Embryonic facial prominence (tissue), 1 donor: ENCODE results near the gene NPAS3.

ENCODE experiments used
- DNase-seq: peaks from one replicate; pipeline ENCODE4 v3.0.0-alpha.2; 2016; ENCODE audit errors: extremely low spot score

Gene NPAS3

GRCh38 chr14:32938719-32939253, at the start of gene NPAS3:
TSS of gene NPAS3 (plus strand) at chr14:32938879.
- no peak for DNase-seq

GRCh38 chr14:32896979-32897697, 41.5 kb upstream of the NPAS3 start:
- no peak for DNase-seq

- no peak for DNase-seq
Observed at GRCh38 chr14:32897698-32898064, 41.0 kb upstream of the NPAS3 start.

GRCh38 chr14:32898876-32899275, 39.8 kb upstream of the NPAS3 start:
- DNase-seq, result no peak

GRCh38 chr14:32900547-32900946, 38.1 kb upstream of the NPAS3 start:
- DNase-seq, result no peak

DNA sequence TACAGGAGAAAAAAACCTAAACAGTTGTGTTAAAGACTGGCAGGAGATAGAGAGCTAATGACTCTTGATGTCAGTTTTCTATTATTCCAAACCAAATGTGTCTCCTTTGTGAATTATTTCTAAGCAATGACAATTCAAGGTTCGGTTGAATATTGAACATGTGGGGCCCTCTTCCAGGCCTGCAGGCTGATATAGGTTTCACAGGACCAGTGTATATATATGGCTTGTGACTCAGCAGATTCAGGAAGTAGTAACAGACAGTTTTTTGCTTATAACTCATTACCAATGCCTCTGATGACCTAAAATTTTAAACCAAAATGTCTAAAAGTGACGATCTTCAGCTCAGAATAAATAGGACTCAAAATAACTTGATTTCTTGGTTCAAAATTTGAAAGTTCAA, 33.7 kb upstream of the NPAS3 start:
- DNase-seq, result no peak

DNA sequence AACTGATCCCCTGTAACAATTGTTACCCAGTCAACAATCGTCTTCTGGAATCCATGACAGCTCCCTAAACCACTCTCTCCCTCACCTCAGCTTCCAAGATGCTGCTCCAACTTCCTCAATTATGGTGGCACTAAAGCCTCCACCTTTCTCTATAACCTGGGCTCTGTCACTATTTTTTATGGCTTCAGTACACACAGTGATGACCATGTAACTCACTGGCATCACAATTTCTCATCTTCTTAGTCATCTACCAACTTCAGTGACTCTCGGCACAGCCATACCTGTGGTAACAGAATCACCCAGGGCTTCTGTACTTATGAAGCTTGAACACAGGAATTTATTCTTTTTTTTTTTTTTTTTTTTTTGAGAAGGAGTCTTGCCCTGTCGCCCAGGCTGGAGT, 32.0 kb upstream of the NPAS3 start:
- DNase-seq, result no peak

DNA sequence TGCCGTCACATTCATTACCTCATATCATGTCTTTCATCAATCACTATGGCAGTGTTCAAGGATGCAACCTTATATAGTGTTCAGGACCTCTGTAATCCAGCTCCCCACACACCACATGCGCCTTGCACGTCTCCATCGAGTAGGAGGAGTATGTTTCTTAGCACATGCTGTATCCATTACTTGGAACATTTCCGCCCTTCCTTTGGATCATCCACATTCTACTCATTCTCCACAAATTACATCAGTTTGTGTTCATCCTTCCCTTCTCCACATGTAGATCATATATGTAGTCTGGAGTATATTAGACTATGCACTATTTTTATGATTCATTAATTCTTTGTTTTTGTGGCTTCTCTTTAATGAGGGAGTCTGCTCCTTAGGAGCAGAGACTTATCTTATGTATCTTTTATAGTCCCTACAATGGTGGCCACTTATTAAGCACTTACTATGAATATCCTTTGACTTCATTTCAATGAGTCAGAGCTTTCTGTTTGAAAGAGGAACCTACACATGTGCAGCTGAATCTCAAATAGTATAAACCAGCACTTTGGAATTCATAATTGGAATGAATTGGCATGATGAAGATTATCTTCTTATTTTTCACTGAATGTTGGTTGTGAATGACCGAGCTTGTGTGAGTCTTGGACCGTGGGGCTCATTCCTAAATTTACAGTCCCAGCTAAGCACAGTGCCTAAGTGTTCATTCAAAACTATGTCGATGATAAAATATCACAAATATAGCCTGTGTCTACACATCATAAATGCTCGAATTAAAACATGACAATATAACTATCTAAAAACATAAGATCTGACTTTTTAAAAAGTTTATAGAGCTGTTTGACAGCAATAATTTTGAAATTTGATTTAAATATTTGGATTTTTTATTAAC, 30.2 kb upstream of the NPAS3 start:
- DNase-seq, result no peak

- DNase-seq, result no peak
Observed at GRCh38 chr14:32913725-32914124, 25.0 kb upstream of the NPAS3 start.

DNA sequence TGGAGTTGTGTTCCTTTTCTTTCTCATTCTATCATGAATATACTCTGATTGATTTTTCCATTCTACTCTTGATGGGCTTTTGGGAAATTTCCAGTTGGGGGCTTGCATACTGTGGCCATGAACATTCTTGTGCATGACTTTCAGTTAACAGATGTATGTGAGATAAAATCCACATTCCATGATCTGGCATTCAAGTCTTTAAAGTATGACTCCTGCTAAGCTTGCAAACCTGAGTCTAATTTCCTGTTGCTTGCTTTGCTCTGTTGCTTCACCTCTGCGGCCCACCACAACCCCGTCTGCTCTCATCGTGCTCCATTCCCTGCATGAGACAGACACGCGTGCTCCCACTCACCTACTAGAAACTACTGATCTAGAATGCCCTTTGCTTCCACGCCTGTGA, 24.3 kb upstream of the NPAS3 start:
- no peak for DNase-seq

- DNase-seq, result no peak
Observed at GRCh38 chr14:32920696-32921276, 17.9 kb upstream of the NPAS3 start.

DNA sequence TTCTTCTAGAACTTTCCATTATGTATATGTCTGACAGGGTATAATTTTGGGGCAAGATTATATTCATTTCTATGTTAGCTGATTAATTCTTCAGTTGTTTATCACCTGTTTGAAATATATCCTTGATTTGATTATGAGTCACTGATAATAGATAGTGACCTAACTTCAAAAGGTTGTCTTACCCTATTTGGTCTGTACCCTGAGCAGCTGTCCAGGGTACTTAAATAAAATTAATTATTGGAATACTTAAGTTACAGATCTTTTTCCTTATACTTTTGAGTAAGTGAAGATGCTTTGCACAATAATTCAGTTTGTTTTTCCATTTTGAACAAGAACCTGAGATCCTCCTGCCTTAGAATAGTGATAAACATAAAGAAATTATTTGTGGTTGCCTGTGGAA, 13.2 kb upstream of the NPAS3 start:
- DNase-seq, result no peak

DNA sequence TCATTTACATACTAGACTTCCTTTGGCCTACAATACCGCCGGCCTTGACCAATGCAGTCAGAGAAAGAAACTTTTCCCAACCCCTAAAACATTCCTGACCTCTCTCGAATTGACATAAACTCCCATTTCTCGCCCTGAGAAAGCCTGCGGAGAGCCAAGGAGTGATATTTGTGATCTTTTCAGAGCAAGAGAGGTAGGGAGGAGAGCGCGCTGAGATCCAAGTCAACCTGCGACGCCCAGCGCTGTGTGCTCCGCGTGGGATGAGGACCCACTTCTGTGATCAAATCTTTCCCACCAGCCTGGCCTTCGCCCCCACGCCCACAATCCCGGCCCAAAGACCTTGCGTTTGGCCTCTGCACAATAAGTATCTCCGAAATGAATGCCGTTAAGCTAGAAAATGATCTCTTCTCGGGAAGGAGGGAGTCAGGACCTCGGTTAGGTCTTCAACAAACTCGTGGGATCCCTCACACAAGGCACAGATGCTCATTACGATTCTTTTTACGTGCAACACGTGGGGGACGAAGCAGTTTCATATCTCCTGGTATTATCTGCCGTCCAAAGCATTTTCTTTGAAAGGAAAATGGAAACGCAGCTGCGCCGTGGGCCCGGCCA, 6.3 kb upstream of the NPAS3 start:
- DNase-seq, result no peak

- DNase-seq, result no peak
Observed at GRCh38 chr14:32932914-32933628, 5.6 kb upstream of the NPAS3 start.

GRCh38 chr14:32933629-32934072, 5.0 kb upstream of the NPAS3 start:
- DNase-seq, result peak; percentile 70

DNA sequence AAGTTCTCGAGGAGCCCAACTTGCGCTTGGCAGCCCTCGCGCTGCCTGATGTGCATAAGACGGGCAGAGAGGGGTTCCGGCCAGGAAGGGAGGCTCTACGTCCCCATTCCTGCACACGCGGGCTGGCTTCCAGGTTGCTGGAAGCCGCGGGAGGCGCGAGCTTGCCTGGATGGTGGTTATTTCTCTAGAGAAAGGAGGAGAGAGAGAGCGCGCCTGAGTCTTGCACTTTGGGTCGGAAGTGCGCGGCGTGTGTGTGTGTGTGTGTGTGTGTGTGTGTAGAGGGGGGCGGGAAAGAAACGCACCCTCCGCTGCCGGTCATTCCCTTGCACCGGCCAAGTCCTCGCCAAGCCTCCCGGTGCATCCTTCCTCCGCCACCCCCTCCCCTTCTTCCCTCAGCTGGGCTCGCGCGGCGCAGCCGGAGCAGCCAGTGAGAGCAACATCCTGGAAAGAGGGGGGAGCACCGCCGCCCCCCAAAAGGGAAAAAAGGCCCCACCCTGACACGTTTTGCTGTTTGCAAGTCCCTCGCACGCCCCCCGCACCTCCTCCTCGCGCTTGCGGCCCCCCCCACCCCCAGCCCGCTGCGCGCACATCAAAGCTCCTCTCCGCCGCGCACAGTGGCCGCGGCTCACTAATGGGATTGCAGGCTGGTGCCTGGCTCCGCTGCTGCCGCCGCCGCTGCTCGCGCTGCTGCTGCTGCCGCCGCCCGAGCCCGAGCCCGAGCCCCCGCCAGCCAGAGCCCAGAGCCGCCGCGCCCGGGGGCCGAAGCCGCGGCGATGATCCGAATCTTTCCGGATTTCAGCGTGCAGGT, 4.4 kb upstream of the NPAS3 start:
- peak; percentile 27 for DNase-seq

GRCh38 chr14:32934881-32935633, 3.6 kb upstream of the NPAS3 start:
- no peak for DNase-seq

DNA sequence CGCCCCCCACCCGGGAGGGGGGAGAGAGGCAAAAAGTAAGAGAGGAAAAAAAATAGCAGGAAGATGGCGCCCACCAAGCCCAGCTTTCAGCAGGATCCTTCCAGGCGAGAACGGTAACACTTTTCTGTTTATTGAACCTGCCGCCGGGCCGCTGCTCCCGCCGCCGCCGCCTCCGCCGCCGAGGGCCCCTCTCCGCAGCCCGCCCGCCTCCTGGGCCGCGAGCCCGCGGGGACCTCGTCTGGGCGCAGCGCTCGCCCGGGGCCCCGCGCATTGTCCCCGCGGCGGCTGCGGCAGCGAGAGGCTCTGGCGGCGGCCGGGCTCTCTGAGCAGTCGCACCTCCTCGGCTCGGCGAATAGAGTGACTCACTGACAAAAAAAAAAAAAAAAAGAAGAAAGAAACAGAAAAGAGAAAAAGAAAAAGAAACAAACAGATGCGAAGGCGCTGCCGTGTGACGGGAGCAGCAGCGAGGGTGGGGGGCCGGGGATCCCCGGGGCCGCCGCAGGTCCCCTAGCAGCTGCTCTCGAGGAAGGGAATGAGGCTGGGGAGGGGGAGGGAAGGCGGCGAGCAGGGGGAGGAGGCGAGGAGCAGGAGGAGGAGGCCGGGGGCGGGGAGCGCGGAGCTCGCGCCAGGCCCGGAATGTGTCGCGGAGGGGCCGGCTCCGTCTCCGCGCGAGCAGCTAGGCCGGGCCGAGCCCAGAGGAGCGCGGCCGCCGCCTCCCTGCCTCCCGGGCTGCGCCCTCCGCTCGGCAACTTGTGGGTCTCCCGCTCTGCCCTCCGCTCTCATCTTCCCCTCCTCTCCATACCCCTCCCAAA, 781 bp downstream of the NPAS3 start:
- peak; percentile 65 for DNase-seq
